ENCODE measurements around the gene ZMAT3.
"Not testable (repeated sequence)": the region's sequence is repeated elsewhere in the genome, so short reads cannot be mapped to it uniquely, and the experiment has no call there.

- not testable (repeated sequence) for TF ChIP-seq CTCF (IDR thresholded peaks at IDR 0.05; ENCODE audit: low read length); EZH2 (optimal IDR thresholded peaks at IDR 0.05; ENCODE audit: low read depth, low read length); EZH2phosphoT487 (IDR thresholded peaks at IDR 0.05; ENCODE audit: low read length)
Measured at GRCh38 chr3:179054565-179054964, 17.0 kb downstream of the ZMAT3 start.

All from MM.1S (cell line).